Measurements from ENCODE around the gene PELI2. TPM values are rescaled to one million over a fixed set of nuclear protein-coding genes. Genes with fewer than 3 reads are reported as not detected.

Gene PELI2
- total RNA-seq, 4 donors from 2014 or later, result 0.91 to 10.5 (median 3.9) TPM

DNA sequence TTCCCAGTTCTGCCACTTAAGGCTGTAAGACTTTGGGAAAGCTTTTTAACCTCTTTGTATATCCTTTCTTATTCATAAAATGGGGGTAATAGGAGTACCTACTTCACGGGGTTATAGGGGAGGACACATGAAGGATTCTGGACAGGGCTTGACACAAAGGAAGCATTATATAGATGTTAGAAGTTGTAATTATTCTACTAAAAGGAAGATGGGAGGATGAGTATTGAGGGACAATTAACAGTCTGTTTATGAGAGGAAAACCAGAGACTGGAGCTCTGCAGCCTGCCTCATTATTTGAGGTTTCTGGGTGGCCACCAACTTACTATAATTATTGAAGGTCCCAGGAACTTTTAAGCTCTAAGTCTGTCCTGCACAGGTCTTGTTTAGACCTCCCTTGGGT, 34.0 kb downstream of the PELI2 start:
- Histone ChIP-seq H3K27ac (no peak overlapping the region), H3K9me3 (no peaks in the 10 kb centered on the region), H3K27me3 (no peaks in the 10 kb centered on the region), H3K36me3 (no peaks in the 10 kb centered on the region), H3K4me3 (no peak overlapping the region), H3K4me1 (peaks cover 0 to 31% (median 0%) of the 10 kb centered on the region in 3 donors)
- WGBS, 2 donors, result 89 to 94% methylated on average over 1 of the region's 1 CpG
- intact Hi-C loops (cut with DNase I), result no loop called here
- no peak for TF ChIP-seq POLR2A (IDR thresholded peaks at IDR 0.05)
- TF ChIP-seq, protein P1, sequence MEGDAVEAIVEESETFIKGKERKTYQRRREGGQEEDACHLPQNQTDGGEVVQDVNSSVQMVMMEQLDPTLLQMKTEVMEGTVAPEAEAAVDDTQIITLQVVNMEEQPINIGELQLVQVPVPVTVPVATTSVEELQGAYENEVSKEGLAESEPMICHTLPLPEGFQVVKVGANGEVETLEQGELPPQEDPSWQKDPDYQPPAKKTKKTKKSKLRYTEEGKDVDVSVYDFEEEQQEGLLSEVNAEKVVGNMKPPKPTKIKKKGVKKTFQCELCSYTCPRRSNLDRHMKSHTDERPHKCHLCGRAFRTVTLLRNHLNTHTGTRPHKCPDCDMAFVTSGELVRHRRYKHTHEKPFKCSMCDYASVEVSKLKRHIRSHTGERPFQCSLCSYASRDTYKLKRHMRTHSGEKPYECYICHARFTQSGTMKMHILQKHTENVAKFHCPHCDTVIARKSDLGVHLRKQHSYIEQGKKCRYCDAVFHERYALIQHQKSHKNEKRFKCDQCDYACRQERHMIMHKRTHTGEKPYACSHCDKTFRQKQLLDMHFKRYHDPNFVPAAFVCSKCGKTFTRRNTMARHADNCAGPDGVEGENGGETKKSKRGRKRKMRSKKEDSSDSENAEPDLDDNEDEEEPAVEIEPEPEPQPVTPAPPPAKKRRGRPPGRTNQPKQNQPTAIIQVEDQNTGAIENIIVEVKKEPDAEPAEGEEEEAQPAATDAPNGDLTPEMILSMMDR (IDR thresholded peaks at IDR 0.05), result no peak
- no peak for DNase-seq

DNA sequence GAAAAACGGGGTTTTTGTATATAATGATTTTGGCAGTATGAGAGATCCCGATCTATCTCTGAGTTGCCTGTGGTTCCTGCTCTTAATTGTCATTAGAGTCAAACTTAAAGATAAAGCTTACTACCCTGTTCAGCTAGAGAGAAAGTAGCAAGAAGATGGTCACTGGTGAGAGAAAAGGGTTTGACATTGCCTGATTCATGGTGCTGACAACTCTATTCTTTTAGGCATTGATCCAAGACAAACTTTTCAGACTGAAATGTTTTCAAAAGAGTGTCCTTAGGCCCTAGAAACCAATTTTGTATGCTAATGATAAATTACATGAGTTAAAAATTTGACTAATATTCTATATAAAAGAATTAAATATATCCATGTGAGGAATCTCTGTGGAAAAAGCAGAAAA, 35.1 kb downstream of the PELI2 start:
- no peak overlapping the region for H3K27ac ChIP-seq
- H3K36me3 ChIP-seq, result no peaks in the 10 kb centered on the region
- H3K27me3 ChIP-seq, result no peaks in the 10 kb centered on the region
- peaks cover 0 to 23% (median 0%) of the 10 kb centered on the region in 3 donors for H3K4me1 ChIP-seq
- no peak for DNase-seq
- no peak overlapping the region for H3K4me3 ChIP-seq
- intact Hi-C loops (cut with DNase I), result no loop called here
- no peaks in the 10 kb centered on the region for H3K9me3 ChIP-seq
- WGBS, 2 donors, result 81 to 96% methylated on average over 2 of the region's 2 CpGs
- TF ChIP-seq, protein P1 (IDR thresholded peaks at IDR 0.05), result no peak
- no peak for TF ChIP-seq POLR2A (IDR thresholded peaks at IDR 0.05)

DNA sequence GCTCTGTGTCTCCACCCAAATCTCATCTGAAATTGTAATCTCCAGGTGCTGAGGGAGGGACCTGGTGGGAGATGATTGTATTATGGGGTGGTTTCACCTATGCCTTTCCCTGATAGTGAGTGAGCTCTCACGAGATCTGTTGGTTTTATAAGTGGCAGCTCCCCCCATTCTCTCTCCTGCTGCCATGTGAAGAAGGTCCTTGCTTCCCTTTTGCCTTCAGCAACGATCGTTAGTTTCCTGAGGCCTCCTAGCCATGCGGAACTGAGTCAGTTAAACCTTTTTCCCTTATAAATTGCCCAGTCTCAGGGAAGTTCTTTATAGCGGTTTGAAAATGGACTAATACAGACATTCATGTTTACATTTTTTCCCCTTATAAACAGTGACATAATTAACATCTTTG, 36.1 kb downstream of the PELI2 start:
- 81 to 83% methylated on average over 5 of the region's 5 CpGs for WGBS, 2 donors
- no peak for TF ChIP-seq POLR2A (IDR thresholded peaks at IDR 0.05)
- TF ChIP-seq, protein P1 (IDR thresholded peaks at IDR 0.05), result no peak
- DNase-seq, result no peak
- Histone ChIP-seq H3K9me3 (no peaks in the 10 kb centered on the region), H3K27ac (no peak overlapping the region), H3K27me3 (no peaks in the 10 kb centered on the region), H3K4me1 (peaks cover 0 to 13% (median 0%) of the 10 kb centered on the region in 3 donors), H3K36me3 (no peaks in the 10 kb centered on the region), H3K4me3 (no peak overlapping the region)
- intact Hi-C loops (cut with DNase I), result no loop called here

DNA sequence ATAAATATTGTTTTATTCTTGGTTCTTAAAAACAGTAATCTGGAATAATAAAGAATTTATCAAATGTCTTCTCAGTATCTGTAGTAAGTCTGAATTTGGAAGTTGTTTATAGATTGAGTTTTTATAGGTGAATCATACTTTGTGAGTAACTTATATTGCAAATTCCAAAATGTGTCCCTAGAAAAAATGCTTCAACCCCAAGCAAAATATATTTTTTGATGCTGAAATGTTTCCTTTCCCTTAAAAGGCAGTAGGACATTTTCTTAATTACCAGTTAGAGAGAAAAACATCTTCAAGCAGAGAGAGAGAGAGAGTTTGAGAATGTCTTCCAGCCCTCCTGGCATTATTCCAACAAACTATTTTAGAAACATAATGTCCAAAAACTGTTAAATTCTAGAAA, 37.9 kb downstream of the PELI2 start:
- H3K27ac ChIP-seq, result no peak overlapping the region
- no peak overlapping the region for H3K4me3 ChIP-seq
- H3K4me1 ChIP-seq, result peaks cover 0 to 10% (median 0%) of the 10 kb centered on the region in 3 donors
- no peak for TF ChIP-seq POLR2A (IDR thresholded peaks at IDR 0.05)
- TF ChIP-seq, protein P1 (IDR thresholded peaks at IDR 0.05), result no peak
- no peaks in the 10 kb centered on the region for H3K36me3 ChIP-seq
- DNase-seq, result no peak
- intact Hi-C loops (cut with DNase I), result no loop called here
- no peaks in the 10 kb centered on the region for H3K27me3 ChIP-seq
- H3K9me3 ChIP-seq, result no peaks in the 10 kb centered on the region

DNA sequence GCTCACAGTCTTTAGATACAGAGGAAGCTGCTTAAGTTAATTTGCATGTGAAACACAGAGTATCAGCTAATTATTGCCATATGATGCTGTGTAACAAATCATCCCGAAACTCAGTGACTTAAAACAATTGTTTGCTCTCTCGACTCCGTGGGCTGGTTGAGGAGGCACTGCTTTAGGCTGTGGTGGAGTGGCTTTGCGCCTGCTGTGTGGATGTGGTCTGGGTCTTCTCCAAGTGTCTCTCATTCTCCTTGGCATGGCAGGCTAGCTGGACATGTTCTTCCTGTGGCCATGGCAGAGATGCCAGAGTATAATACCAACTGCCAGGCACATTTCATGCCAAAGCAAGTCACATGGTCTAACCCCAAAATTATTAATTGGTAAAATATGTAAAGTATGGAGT, 40.9 kb downstream of the PELI2 start:
- Histone ChIP-seq H3K36me3 (no peaks in the 10 kb centered on the region), H3K27ac (no peak overlapping the region), H3K4me1 (peaks cover 0 to 10% (median 0%) of the 10 kb centered on the region in 3 donors), H3K27me3 (no peaks in the 10 kb centered on the region), H3K9me3 (peaks cover 0 to 12% (median 0%) of the 10 kb centered on the region in 3 donors), H3K4me3 (no peak overlapping the region)
- TF ChIP-seq POLR2A (IDR thresholded peaks at IDR 0.05), result no peak
- TF ChIP-seq, protein P1 (IDR thresholded peaks at IDR 0.05), result no peak
- intact Hi-C loops (cut with DNase I), result no loop called here
- DNase-seq, result no peak
- WGBS, 2 donors, result 69 to 82% methylated on average over 4 of the region's 4 CpGs
